Left ventricle myocardium inferior (tissue), 1 donor: ENCODE results near the gene SMAD1. TPM values are rescaled to one million over a fixed set of nuclear protein-coding genes. Genes with fewer than 3 reads are reported as not detected.
"Not testable (repeated sequence)": the region's sequence is repeated elsewhere in the genome, so short reads cannot be mapped to it uniquely, and the experiment has no call there.

Experiments
- DNase-seq: peaks from one replicate; pipeline ENCODE4 v3.0.0-alpha.2; 2020
- H3K27ac ChIP-seq: fragments of 200-600 bp; replicated peaks from 2 replicates; pipeline ENCODE4 v1.8.0; 2021
- H3K27me3 ChIP-seq: fragments of 200-600 bp; 2 replicates; pipeline ENCODE4 v1.8.0; 2021; ENCODE audit warnings: low read depth
- H3K36me3 ChIP-seq: fragments of 200-600 bp; 2 replicates; pipeline ENCODE4 v1.8.0; 2021
- H3K4me1 ChIP-seq: fragments of 200-600 bp; 2 replicates; pipeline ENCODE4 v1.8.0; 2021
- H3K4me3 ChIP-seq: fragments of 200-600 bp; 2 replicates; pipeline ENCODE4 v1.8.0; 2021; ENCODE audit warnings: mild to moderate bottlenecking, moderate library complexity
- H3K9me3 ChIP-seq: fragments of 200-600 bp; replicated peaks from 2 replicates; pipeline ENCODE4 v1.8.0; 2021
- CTCF ChIP-seq: fragments of 200-600 bp; IDR thresholded peaks from 2 replicates; pipeline ENCODE4 v1.8.0; 2021; ENCODE audit warnings: antibody characterized with exemption, mild to moderate bottlenecking, borderline replicate concordance
- intact Hi-C: fragments of 100-400 bp; cut with micrococcal nuclease; formaldehyde crosslinking; loops from one replicate; pipeline ENCODE4 v1.11.0; 2022
- total RNA-seq: library from RNA; stranded (reverse); fragmentation: NEBNext Ultra II Directional; extraction: Animal tissue kit (Norgen Biotek cat#: 25700); gene quantifications from one replicate; pipeline ENCODE4 v1.2.1, GENCODE V29; 2021
- donor health status: DM: no; HTN: yes; CAD: no; lungs with severe emphysema.

SMAD1 gene
- total RNA-seq, 1 donor from 2014 or later: 10.1 TPM

- Histone ChIP-seq H3K36me3 (no peaks in the 10 kb centered on the region), H3K9me3 (peaks cover 11% of the 10 kb centered on the region), H3K4me1 (no peaks in the 10 kb centered on the region), H3K27ac (no peak overlapping the region), H3K4me3 (no peak overlapping the region), H3K27me3 (peaks cover 6% of the 10 kb centered on the region)
- intact Hi-C loops: no loop called here
- no peak for DNase-seq
- TF ChIP-seq CTCF: no peak
These were observed 99.3 kb downstream of the SMAD1 start for GRCh38 chr4:145580906-145581305.

DNA sequence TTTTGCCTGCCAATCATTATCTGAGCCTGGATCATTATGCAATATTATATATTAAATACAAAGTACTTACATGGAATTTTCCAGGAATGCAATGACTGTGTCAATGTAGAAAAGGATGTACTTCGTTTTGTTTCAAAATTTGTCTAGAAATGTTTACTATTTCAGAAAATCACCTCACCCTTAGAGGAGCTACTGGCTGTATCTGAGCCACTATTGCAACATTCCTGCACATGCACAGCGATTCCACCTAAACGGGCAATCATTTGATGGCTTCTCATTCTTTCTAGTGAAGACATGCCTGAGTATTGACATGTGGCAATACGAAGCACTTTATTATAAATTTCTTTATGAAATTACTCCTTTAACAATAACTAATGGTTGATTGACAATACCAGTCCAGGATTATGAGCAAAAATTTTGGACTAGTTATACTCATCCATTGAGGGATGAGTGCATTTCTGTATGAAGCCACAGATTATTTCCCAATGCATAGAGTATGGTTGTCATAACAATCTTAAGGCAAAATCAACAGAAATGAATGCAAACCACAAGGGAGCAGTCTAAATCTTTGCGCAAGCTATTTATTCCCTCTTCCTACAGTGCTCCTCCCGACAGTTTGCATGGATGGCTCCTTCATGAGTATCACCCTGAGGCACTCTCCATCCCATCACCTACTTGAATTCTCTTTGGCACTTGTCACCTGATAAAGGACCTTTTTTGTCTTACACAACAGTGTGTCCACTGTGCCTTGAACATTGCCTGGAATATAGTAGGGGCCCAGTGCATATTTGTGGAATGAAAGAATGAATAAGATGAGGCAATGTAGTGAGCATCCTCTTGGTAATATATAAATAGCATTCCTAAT, 101.8 kb downstream of the SMAD1 start:
- Histone ChIP-seq H3K9me3 (peaks cover 7% of the 10 kb centered on the region), H3K27ac (no peak overlapping the region), H3K36me3 (no peaks in the 10 kb centered on the region), H3K4me1 (no peaks in the 10 kb centered on the region), H3K4me3 (no peak overlapping the region), H3K27me3 (peaks cover 6% of the 10 kb centered on the region)
- no peak for TF ChIP-seq CTCF
- DNase-seq: no peak
- intact Hi-C loops: no loop called here

DNA sequence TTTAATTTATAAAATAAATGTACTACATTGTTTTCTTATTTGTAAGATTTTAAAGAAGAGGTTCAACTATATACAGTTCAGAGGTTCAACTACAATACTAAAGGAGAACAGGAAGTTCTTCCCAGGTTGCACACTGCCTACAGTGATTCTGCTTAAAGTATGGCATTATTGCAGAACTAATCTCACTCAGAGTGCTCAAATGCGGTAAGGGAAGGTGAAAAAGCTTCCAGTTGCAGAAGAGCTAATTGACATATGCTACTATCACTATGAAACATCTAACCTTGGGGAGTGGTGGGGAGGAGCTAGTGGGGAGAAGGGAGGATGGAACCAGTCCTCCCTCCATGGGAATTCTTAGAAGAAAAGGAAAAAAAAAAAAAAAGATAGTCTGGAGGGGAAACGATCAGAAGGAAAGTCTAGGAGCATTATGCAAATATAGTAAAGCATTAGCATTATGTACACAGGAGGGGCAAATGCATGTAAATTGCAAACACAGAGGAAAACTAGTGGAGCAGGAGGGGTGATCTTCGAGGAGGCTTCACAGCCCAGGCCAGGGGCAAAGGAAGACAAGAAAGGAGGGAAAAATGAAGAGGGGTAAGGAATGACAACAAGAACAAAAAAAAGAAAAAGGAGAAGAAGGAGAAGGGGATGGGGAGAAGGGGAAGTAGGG, 105.6 kb downstream of the SMAD1 start:
- H3K27ac ChIP-seq: no peak overlapping the region
- peaks cover 6% of the 10 kb centered on the region for H3K27me3 ChIP-seq
- H3K4me1 ChIP-seq: no peaks in the 10 kb centered on the region
- no peak overlapping the region for H3K4me3 ChIP-seq
- no peaks in the 10 kb centered on the region for H3K36me3 ChIP-seq
- H3K9me3 ChIP-seq: peaks cover 6% of the 10 kb centered on the region
- no peak for DNase-seq
- intact Hi-C loops: no loop called here
- TF ChIP-seq CTCF: no peak

DNA sequence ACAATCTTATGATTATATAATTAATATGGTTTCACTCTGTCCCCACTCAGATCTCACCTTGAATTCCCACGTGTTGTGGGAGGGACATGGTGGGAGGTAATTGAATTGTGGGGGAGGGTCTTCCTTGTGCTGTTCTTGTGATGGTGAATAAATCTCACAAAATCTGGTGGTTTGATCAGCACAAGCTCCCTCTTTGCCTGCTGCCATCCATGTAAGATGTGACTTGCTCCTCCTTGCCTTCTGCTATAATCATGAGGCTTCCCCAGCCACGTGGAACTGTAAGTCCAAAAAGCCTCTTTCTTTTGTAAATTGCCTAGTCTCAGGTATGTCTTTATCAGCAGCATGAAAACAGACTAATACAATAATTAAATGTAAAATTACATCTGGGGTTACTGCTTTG, 107.7 kb downstream of the SMAD1 start:
- H3K9me3 ChIP-seq, DNase-seq, H3K4me3 ChIP-seq, H3K36me3 ChIP-seq, H3K27ac ChIP-seq, intact Hi-C loops, H3K27me3 ChIP-seq, H3K4me1 ChIP-seq: not testable (repeated sequence)

GRCh38 chr4:145589916-145590702, 108.5 kb downstream of the SMAD1 start:
- intact Hi-C loops: no loop called here
- no peaks in the 10 kb centered on the region for H3K4me1 ChIP-seq
- no peaks in the 10 kb centered on the region for H3K27me3 ChIP-seq
- H3K9me3 ChIP-seq: peaks cover 10% of the 10 kb centered on the region
- no peak for DNase-seq
- no peak overlapping the region for H3K27ac ChIP-seq
- no peak for TF ChIP-seq CTCF
- H3K36me3 ChIP-seq: no peaks in the 10 kb centered on the region
- H3K4me3 ChIP-seq: no peak overlapping the region
